GM13977 (cell line): ENCODE measurements around the gene ACTL8.

Experiments
- DNase-seq: peaks from one replicate; pipeline ENCODE4 v3.0.0; 2012; ENCODE audit warnings: low spot score
- in situ Hi-C: fragments of 300-500 bp; cut with MboI; formaldehyde crosslinking; loops from one replicate; pipeline ENCODE4 v1.12.0; 2022; ENCODE audit warnings: low sequenced_read_pairs, low pct_unique_long_range_greater_than_20kb, mixed read lengths, inconsistent platforms; ENCODE audit not compliant: unreplicated experiment
- TF ChIP-seq, protein P1 (sequence below): IDR thresholded peaks from 2 replicates; pipeline ENCODE4 v1.5.1; 2012; ENCODE audit warnings: mild to moderate bottlenecking, control low read depth; ENCODE audit not compliant: insufficient read depth; ENCODE audit errors: extremely low read depth, missing control alignments

ACTL8 gene

DNA sequence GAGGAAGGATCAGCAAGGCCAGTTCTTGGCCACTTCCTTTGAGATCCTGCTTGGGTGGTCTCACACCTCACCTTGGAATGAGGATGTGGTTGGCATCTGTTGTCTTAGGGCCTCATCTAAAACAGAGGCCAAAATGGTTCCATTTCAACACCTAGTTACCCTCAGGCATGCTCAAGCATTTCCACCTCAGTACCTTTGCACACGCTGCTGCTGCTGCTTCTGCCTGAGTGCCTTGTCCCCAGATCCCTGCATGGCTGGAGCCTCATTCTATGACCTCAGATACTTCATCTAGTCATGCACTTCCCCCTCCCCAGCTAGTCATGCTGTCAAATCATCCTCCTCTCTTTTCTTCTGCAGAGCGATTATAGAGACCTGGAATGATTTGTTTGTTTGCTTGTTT is 86.8 kb downstream of the ACTL8 start:
- in situ Hi-C loops: no loop called here
- DNase-seq: no peak
- TF ChIP-seq, protein P1, sequence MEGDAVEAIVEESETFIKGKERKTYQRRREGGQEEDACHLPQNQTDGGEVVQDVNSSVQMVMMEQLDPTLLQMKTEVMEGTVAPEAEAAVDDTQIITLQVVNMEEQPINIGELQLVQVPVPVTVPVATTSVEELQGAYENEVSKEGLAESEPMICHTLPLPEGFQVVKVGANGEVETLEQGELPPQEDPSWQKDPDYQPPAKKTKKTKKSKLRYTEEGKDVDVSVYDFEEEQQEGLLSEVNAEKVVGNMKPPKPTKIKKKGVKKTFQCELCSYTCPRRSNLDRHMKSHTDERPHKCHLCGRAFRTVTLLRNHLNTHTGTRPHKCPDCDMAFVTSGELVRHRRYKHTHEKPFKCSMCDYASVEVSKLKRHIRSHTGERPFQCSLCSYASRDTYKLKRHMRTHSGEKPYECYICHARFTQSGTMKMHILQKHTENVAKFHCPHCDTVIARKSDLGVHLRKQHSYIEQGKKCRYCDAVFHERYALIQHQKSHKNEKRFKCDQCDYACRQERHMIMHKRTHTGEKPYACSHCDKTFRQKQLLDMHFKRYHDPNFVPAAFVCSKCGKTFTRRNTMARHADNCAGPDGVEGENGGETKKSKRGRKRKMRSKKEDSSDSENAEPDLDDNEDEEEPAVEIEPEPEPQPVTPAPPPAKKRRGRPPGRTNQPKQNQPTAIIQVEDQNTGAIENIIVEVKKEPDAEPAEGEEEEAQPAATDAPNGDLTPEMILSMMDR: no peak

DNA sequence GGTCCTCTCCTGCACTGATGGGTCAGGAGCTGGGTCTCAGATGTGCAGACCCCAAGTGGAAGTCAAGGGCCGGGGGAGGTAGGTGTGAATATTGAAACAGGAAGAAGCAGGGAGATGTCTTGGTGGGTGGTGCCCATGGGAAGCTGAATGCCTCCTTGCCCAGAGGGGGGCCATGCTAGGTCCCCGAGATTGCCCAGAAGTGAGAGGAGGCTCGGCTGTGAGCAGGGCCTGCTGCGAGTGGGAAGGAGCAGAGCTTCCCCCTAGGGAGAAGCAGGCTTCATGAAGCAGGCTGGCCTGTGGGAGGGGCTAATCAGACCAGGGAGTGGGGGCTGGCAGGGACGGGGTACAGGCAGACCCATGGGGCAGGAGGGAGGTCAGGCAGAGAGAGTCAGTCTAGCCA is 87.6 kb downstream of the ACTL8 start:
- TF ChIP-seq, protein P1: no peak
- in situ Hi-C loops: no loop called here
- DNase-seq: no peak

DNA sequence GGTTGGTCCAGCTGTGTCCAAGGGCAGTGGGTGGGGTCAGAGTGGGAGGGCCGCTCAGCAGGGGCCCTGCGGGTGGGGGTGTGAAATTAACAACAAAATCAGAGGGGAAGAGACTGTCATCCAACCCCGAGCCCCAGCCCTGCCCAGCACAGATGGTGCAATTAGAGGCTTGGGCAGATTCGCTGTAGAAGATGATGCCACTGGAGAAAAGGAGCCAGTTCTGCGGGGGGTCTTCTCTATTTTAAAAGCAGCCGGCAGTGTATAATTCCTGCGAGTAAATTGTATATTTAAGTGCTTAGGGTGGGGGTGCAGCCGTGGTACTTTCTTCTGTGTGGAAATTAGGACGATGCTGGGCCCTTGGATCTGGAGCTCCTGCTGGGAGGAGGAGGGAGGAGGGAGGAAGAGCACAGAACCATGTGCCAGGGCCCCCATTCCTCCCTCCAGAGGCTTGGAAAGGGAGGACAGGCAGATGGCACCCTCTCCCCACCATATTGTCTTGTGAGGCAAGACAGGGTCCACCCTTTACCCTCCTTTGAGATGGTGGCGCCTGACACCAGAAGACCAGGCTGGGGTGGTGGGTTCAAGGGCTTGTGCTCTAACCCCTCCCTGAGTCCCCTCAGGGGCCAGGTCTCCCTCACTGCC is 89.2 kb downstream of the ACTL8 start:
- TF ChIP-seq, protein P1: no peak
- DNase-seq: no peak
- in situ Hi-C loops: no loop called here

DNA sequence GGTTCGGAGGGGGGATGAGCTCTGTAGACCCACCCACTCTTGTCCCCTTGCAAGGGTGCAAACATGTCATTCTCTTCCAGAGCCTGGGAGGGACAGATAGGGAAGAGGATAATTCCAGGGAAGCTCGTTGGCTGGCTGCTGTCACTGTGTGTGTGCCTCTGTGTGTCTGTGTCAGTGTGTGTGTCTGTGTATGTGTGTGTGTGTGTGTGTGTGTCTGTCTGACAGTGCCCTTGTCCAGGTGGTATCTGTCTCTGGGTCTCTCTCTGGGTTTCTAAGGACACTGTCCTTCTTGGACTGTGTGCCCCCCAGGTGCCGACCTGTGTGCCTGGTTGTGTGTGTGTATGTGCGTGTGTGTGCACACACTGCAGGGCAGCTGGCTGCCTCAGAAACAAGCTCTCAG is 90.5 kb downstream of the ACTL8 start:
- in situ Hi-C loops: no loop called here
- DNase-seq: no peak
- TF ChIP-seq, protein P1: no peak

DNA sequence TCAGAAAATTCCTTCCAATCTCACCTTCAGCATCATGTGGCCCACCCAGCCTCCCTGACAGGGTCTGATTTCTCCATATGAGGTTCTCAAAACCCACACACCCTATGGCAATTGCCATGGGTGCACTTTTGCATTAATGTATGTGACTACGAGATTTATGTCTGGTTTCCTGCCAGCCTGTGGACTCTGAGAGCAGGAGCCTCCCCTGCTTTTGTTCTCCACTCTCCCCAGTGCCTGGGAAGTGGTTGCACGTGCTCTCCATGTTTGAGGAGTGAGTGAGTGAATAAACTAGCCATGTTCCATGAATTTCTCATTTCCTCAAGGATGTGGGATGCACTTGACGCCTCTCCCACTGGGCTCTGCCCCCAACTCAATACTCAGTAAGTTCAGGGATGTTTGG is 91.2 kb downstream of the ACTL8 start:
- DNase-seq: no peak
- in situ Hi-C loops: no loop called here
- TF ChIP-seq, protein P1: no peak

DNA sequence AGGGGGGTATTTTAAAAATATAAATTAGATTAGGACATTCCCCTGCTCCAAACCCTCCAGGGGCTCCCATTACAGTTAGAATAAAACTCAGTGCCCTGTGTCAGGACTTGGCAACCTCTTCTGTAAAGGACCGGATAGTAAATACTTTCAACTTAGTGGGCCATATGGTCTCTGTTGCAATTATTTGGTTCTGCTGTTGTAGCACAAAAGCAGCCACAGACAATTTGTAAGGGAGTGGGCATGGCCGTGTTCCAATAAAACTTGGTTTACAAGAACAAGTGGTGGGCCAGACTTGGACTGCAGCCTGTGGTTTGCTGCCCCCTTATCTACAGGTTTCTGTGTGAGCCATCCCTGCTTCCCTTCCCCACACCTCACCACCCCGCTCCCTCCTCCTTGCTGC is 92.0 kb downstream of the ACTL8 start:
- TF ChIP-seq, protein P1: no peak
- in situ Hi-C loops: no loop called here

DNA sequence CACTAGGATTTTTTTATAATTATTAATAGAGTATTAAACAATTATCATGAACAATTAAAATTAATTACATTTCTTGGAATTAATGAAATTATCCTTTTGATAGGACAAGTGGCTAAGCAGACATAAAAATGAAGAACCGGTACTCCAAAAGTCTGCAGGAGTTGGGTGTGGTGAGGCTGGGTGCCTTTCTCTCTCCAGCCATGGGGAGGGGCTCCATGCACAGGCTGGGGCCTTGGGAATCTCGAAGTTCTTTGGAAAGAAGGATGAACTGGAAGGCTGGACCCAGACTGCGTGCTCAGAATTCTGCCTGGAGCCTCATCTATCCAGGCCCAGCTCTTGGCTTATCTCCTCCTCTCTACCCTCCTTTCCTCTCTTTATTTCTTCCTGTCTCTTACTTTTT is 94.1 kb downstream of the ACTL8 start:
- TF ChIP-seq, protein P1: no peak
- in situ Hi-C loops: no loop called here
- no peak for DNase-seq

More for the DNA sequence above, 92.0 kb downstream of the ACTL8 start:
- no peak for DNase-seq
